CD4-positive, alpha-beta T cell treated with Interleukin-15 for 4 hours (primary cell): ENCODE data around the gene TUT4.

ENCODE experiments used
- DNase-seq: peaks from one replicate; pipeline ENCODE4 v3.0.0-alpha.2; 2020; ENCODE audit warnings: low spot score

Gene TUT4

GRCh38 chr1:52472384-52472783 is 80.5 kb downstream of the TUT4 start:
- no peak for DNase-seq

GRCh38 chr1:52469108-52469507 is 83.8 kb downstream of the TUT4 start:
- no peak for DNase-seq

- DNase-seq = no peak
These were observed 89.0 kb downstream of the TUT4 start for GRCh38 chr1:52463891-52464290.

GRCh38 chr1:52461821-52462220 is 91.1 kb downstream of the TUT4 start:
- DNase-seq = no peak

- DNase-seq = no peak
These were observed 92.2 kb downstream of the TUT4 start for GRCh38 chr1:52460694-52461093.

GRCh38 chr1:52455686-52456085 is 97.2 kb downstream of the TUT4 start:
- no peak for DNase-seq

GRCh38 chr1:52454779-52455178 is 98.1 kb downstream of the TUT4 start:
- DNase-seq = no peak

- no peak for DNase-seq
These were observed 98.8 kb downstream of the TUT4 start for GRCh38 chr1:52454127-52454526.

- no peak for DNase-seq
These were observed 108.4 kb downstream of the TUT4 start for GRCh38 chr1:52444463-52444862.

- no peak for DNase-seq
These were observed 112.9 kb downstream of the TUT4 start for GRCh38 chr1:52439976-52440375.

GRCh38 chr1:52436817-52437216 is 116.1 kb downstream of the TUT4 start:
- no peak for DNase-seq

- no peak for DNase-seq
These were observed 117.2 kb downstream of the TUT4 start for GRCh38 chr1:52435650-52436049.

- DNase-seq = no peak
These were observed 117.7 kb downstream of the TUT4 start for GRCh38 chr1:52435211-52435610.

GRCh38 chr1:52432807-52433206 is 120.1 kb downstream of the TUT4 start:
- DNase-seq = no peak

GRCh38 chr1:52427152-52427551 is 125.7 kb downstream of the TUT4 start:
- no peak for DNase-seq

GRCh38 chr1:52426371-52426770 is 126.5 kb downstream of the TUT4 start:
- no peak for DNase-seq

- no peak for DNase-seq
These were observed 128.1 kb downstream of the TUT4 start for GRCh38 chr1:52424813-52425212.

- peak; percentile 79 for DNase-seq
These were observed 128.7 kb downstream of the TUT4 start for GRCh38 chr1:52424231-52424636.

- DNase-seq = peak; percentile 86
These were observed 129.1 kb downstream of the TUT4 start for GRCh38 chr1:52423771-52424170.

- DNase-seq = no peak
These were observed 129.8 kb downstream of the TUT4 start for GRCh38 chr1:52423055-52423454.

- DNase-seq = no peak
These were observed 132.2 kb downstream of the TUT4 start for GRCh38 chr1:52420713-52421112.

GRCh38 chr1:52416811-52417210 is 136.1 kb downstream of the TUT4 start:
- DNase-seq = no peak

GRCh38 chr1:52414942-52415341 is 137.9 kb downstream of the TUT4 start:
- DNase-seq = no peak

- no peak for DNase-seq
These were observed 139.4 kb downstream of the TUT4 start for GRCh38 chr1:52413410-52413989.

- DNase-seq = no peak
These were observed 147.9 kb downstream of the TUT4 start for GRCh38 chr1:52404975-52405338.
